Transverse colon (tissue), 3 donors: ENCODE results near the gene MADD.

Experiments used
- POLR2A ChIP-seq: fragments of 450-650 bp; IDR thresholded peaks from one replicate; pipeline ENCODE4 v1.6.1; 2016; ENCODE audit warnings: antibody characterized with exemption, mild to moderate bottlenecking, moderate library complexity
- POLR2AphosphoS5 ChIP-seq, 3 donors: sonication (generic); formaldehyde crosslinking; IDR thresholded peaks; one replicate each; pipeline ENCODE4 v1.6.1; 2016; ENCODE audit warnings: antibody characterized with exemption in 3 of 3

DNA sequence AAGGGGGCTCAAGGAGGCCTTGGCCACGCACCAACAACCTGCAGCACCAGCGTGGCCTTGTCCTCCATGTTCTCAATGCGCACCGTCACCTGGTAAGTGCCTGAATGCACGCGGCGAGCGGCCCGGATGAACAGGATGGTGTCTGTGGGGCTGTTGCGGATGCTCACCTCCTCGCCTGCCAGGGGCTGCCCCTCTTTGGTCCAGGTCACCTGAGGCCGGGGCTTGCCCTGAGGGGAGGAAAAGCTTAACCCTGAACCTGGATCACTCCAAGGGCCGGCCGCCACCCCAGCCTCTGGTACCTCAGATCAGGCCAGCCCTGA is 63.6 kb downstream of the MADD start:
- TF ChIP-seq POLR2AphosphoS5 (IDR thresholded peaks at IDR 0.05) (no peak), POLR2A (no peak)
